Ishikawa (cell line): ENCODE measurements around the gene TMEM208.

Source experiments
- CEBPB ChIP-seq: IDR thresholded peaks from 2 replicates; pipeline ENCODE4 v1.6.1; 2012
- CREB1 ChIP-seq: IDR thresholded peaks from 2 replicates; pipeline ENCODE4 v1.6.1; 2012; ENCODE audit warnings: low read depth
- EGR1 ChIP-seq: IDR thresholded peaks from 2 replicates; pipeline ENCODE4 v1.6.1; 2012
- EP300 ChIP-seq: IDR thresholded peaks from 2 replicates; pipeline ENCODE4 v1.6.1; 2012; ENCODE audit warnings: borderline replicate concordance
- FOXM1 ChIP-seq: IDR thresholded peaks from 2 replicates; pipeline ENCODE4 v1.6.1; 2012; ENCODE audit warnings: low read depth, borderline replicate concordance
- NFIC ChIP-seq: IDR thresholded peaks from 2 replicates; pipeline ENCODE4 v1.6.1; 2012
- RAD21 ChIP-seq: IDR thresholded peaks from 2 replicates; pipeline ENCODE4 v1.6.1; 2012; ENCODE audit warnings: low read depth
- TAF1 ChIP-seq: IDR thresholded peaks from 2 replicates; pipeline ENCODE4 v1.6.1; 2012; ENCODE audit warnings: low read depth, mild to moderate bottlenecking
- TCF12 ChIP-seq: IDR thresholded peaks from 2 replicates; pipeline ENCODE4 v1.6.1; 2012; ENCODE audit warnings: low read depth
- TEAD4 ChIP-seq: IDR thresholded peaks from 2 replicates; pipeline ENCODE4 v1.6.1; 2012
- YY1 ChIP-seq: IDR thresholded peaks from 2 replicates; pipeline ENCODE4 v1.6.1; 2012; ENCODE audit warnings: low read depth
- ZBTB7A ChIP-seq: IDR thresholded peaks from 2 replicates; pipeline ENCODE4 v1.6.1; 2012; ENCODE audit warnings: low read depth
- TF ChIP-seq, protein P1 (sequence below): IDR thresholded peaks from 2 replicates; pipeline ENCODE4 v1.6.1; 2012
- TF ChIP-seq, protein P2 (sequence below): IDR thresholded peaks from 2 replicates; pipeline ENCODE4 v1.6.1; 2012
- TF ChIP-seq, protein P3 (sequence below): IDR thresholded peaks from 2 replicates; pipeline ENCODE4 v1.6.1; 2012; ENCODE audit warnings: low read depth, mild to moderate bottlenecking

The TMEM208 gene

DNA sequence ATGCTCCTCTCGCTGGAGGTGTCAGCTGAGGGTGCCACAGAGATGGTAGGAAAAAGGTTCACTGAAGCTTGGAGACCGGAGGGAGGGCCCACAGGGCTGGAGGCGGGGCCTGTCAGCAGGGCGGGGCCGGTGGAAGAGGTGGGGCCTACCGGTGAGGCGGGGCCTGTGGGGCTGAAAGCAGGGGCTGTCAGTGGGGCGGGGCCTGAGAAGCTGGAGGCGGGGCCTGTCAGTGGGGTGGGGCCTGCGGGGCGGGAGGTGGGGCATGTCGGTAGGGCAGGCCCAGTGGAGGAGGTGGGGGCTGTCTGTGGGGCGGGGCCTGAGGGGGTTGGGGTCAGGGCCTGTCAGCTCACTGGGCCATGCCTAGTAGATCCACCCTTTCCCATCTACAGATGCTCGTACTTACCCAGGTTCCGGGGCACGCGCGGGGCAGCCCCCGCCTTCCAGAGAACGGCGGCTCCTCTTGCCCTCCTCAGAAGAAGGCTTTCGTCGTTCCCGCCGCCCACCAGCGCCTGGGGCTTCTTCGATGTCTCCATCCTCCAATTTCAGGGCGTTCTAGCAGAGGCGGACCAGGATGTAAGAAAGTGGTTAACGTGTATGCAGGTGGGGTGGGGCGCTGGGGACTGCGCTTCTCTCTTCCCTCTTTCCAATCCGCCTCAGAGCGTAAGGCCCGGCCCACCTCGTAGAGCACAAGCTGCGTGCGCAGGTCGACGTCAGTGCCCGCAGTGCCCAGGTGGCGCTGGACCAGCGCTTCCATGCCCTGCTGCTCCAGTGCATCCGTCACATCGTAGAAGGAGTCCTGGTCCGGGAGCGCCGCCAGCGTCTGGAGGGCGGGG lies 9.8 kb downstream of the TMEM208 start:
- TF ChIP-seq FOXM1, result no peak
- no peak for TF ChIP-seq RAD21
- TF ChIP-seq, protein P1, sequence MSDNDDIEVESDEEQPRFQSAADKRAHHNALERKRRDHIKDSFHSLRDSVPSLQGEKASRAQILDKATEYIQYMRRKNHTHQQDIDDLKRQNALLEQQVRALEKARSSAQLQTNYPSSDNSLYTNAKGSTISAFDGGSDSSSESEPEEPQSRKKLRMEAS, result no peak
- no peak for TF ChIP-seq TAF1

DNA sequence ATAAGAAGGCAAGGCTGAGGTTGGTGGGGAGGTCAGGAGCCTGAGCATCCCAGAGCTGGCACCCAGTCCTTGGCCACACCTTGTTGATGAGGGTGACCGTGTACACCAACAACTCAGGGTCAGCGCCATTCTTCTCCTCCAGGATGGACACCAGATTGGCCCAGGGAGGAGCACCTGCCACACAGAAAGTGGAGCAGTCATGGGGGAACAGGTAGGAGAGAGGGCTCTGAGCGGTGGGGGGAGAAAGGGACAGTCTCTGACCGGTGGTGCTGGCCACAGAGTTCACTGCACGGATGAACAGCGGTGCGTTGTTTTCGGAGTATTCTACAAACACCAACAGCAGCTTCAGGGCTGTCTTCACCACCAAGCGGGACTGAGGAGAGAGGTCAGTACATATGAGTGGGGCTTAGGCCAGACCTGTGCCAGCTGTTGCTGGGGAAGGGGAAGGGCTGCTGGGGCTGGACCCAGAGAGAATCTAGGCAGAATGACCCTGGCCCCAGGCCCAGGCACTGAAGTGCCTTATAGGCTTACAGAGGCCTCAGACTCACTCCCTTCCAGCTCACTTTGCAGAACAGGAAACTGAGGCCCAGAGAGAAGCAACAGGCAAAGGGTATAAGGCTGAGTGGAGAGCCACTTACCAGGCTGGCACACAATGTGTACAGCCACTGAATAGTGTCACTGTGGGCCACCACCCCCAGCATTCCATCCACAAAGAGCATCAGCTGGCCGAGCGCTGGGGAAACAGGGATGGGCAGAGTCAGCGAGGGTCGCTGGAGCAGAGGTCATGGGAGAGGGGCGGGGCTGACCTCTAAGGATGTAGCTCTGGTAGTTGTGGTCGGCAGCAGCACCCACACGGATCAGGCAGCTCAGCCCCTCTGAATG lies 10.7 kb downstream of the TMEM208 start:
- no peak for TF ChIP-seq YY1
- TF ChIP-seq, protein P2, sequence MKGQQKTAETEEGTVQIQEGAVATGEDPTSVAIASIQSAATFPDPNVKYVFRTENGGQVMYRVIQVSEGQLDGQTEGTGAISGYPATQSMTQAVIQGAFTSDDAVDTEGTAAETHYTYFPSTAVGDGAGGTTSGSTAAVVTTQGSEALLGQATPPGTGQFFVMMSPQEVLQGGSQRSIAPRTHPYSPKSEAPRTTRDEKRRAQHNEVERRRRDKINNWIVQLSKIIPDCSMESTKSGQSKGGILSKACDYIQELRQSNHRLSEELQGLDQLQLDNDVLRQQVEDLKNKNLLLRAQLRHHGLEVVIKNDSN, result no peak
- no peak for TF ChIP-seq TCF12
- TF ChIP-seq RAD21, result no peak
- TF ChIP-seq, protein P1, result no peak
- TF ChIP-seq TEAD4, result no peak
- no peak for TF ChIP-seq TAF1
- TF ChIP-seq, protein P3, sequence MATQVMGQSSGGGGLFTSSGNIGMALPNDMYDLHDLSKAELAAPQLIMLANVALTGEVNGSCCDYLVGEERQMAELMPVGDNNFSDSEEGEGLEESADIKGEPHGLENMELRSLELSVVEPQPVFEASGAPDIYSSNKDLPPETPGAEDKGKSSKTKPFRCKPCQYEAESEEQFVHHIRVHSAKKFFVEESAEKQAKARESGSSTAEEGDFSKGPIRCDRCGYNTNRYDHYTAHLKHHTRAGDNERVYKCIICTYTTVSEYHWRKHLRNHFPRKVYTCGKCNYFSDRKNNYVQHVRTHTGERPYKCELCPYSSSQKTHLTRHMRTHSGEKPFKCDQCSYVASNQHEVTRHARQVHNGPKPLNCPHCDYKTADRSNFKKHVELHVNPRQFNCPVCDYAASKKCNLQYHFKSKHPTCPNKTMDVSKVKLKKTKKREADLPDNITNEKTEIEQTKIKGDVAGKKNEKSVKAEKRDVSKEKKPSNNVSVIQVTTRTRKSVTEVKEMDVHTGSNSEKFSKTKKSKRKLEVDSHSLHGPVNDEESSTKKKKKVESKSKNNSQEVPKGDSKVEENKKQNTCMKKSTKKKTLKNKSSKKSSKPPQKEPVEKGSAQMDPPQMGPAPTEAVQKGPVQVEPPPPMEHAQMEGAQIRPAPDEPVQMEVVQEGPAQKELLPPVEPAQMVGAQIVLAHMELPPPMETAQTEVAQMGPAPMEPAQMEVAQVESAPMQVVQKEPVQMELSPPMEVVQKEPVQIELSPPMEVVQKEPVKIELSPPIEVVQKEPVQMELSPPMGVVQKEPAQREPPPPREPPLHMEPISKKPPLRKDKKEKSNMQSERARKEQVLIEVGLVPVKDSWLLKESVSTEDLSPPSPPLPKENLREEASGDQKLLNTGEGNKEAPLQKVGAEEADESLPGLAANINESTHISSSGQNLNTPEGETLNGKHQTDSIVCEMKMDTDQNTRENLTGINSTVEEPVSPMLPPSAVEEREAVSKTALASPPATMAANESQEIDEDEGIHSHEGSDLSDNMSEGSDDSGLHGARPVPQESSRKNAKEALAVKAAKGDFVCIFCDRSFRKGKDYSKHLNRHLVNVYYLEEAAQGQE, result no peak
- TF ChIP-seq NFIC, result no peak
- TF ChIP-seq EGR1, result no peak
- TF ChIP-seq EP300, result no peak
- TF ChIP-seq ZBTB7A, result no peak
- TF ChIP-seq CEBPB, result no peak
- no peak for TF ChIP-seq FOXM1
- TF ChIP-seq CREB1, result no peak

DNA sequence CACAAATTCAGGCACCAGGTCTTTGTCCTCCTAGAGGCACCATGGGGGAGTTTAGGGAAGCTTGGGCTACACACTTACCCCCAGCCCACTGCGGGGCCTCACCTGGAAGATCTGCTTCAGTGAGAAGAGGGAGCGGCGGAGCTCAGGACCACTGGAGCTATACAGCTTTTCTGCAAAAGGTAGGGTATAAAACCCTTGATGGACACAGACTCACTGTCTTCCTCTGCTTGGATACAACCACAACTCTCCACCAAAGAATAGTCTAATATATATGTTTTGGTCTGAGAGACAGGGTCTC lies 11.3 kb downstream of the TMEM208 start:
- TF ChIP-seq TEAD4 (no peak), FOXM1 (no peak), CREB1 (no peak), ZBTB7A (no peak), NFIC (no peak), EGR1 (no peak), EP300 (no peak), YY1 (no peak), TCF12 (no peak), TAF1 (no peak), RAD21 (no peak), CEBPB (no peak)
- TF ChIP-seq, protein P3, result no peak
- TF ChIP-seq, protein P2, result no peak
- TF ChIP-seq, protein P1, result no peak

DNA sequence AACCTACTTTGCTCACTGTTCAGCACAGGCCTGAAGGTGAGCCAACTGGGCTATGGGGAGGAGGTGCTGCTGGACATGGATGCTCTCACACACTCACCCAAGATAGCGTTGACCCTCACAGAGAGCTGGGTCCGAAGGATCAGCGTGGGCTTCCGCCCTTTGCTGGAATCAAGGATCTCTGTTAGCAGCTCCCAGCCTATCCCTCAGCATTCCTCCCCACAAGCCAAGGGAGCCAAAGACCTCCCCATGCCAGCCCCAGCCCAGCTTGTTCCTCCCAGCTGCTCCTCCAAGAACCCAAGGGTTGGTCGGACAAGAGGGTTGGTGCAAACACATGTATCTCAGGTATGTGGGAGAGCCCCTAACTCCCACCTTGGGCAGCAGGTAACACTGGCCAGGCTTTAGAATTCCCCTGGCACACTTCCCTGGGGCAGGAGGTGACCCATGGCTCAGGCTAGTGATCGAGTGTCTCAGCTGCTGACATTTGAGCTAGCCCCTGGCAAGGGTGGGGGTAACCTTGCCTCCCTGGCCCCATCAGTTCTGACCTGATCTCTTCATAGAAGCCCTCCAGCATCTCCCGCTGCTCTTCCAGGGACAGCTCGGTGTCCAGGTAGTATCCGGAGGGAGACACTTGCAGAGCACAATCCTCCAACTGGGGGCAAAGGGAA lies 12.0 kb downstream of the TMEM208 start:
- TF ChIP-seq, protein P1, result no peak
- TF ChIP-seq CEBPB, result no peak
- TF ChIP-seq FOXM1, result no peak
- TF ChIP-seq, protein P2, result no peak
- no peak for TF ChIP-seq NFIC
- no peak for TF ChIP-seq ZBTB7A
- TF ChIP-seq TAF1, result no peak
- no peak for TF ChIP-seq EP300
- no peak for TF ChIP-seq CREB1
- TF ChIP-seq TCF12, result no peak
- no peak for TF ChIP-seq EGR1
- TF ChIP-seq TEAD4, result no peak
- TF ChIP-seq RAD21, result no peak
- TF ChIP-seq, protein P3, result no peak
- TF ChIP-seq YY1, result no peak
